Measurements from ENCODE around the gene HBA1.

GRCh38 chr16:170788-171187 lies 5.7 kb upstream of the HBA1 start:
- no peak for TF ChIP-seq CTCF (conservative IDR thresholded peaks at IDR 0.05)
- no peak for TF ChIP-seq ZFX (IDR thresholded peaks at IDR 0.05)

All from C4-2B (cell line).